ENCODE results near the gene ZIM2. TPM values are rescaled to one million over a fixed set of nuclear protein-coding genes. Genes with fewer than 3 reads are reported as not detected.

The ZIM2 gene
- total RNA-seq, 4 donors from 2014 or later: 0.38 TPM; not detected in 3

DNA sequence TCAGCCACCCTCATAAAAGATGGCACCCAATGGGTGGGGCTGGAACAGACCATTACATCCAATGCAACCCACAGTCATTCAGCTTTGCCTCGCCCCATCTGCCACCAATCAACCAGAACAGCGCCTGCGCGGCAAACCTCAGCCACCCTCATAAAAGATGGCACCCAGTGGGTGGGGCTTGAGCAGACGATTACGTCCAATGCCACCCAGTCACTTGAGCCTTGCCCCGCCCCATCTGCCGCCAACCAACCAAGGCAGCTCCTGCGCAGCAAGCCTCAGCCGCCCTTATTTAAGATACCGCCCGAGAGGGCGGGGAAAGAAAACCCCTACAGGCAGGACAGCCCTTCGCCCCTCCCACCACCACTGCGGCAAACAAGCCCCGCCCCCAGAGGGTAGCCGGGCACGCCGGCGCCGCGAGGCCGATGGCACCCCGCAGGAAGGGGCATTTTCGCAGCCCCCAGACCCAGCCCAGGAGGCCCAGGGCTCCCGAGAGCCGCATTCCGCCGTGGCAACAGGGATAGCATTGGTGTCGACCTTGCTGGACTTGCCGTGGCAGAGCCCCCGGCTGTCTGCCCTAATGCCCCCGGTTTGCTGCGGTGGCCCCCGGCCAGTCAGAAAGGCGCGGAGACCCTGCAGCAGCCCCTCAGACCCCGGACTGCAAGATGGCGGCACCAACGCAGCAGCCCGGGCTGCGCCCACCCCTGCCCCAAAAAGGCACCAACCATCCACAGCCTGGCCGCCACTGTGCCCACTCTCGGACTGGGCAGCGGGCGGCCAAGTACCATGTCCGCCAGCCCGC, 675 bp downstream of the ZIM2 start:
- Histone ChIP-seq H3K9me3 (peaks cover 0 to 44% (median 6%) of the 10 kb centered on the region in 3 donors), H3K36me3 (no peaks in the 10 kb centered on the region), H3K27me3 (peaks cover 0 to 12% (median 0%) of the 10 kb centered on the region in 4 donors), H3K4me1 (peaks cover 0 to 21% (median 0%) of the 10 kb centered on the region in 3 donors), H3K27ac (peak overlapping the region; percentile 42 to 91 (median 91)), H3K4me3 (peak overlapping the region; percentile 7 to 66 (median 54))
- intact Hi-C loops (cut with DNase I): no loop called here
- no peak for TF ChIP-seq POLR2A (IDR thresholded peaks at IDR 0.05)
- TF ChIP-seq, protein P1, sequence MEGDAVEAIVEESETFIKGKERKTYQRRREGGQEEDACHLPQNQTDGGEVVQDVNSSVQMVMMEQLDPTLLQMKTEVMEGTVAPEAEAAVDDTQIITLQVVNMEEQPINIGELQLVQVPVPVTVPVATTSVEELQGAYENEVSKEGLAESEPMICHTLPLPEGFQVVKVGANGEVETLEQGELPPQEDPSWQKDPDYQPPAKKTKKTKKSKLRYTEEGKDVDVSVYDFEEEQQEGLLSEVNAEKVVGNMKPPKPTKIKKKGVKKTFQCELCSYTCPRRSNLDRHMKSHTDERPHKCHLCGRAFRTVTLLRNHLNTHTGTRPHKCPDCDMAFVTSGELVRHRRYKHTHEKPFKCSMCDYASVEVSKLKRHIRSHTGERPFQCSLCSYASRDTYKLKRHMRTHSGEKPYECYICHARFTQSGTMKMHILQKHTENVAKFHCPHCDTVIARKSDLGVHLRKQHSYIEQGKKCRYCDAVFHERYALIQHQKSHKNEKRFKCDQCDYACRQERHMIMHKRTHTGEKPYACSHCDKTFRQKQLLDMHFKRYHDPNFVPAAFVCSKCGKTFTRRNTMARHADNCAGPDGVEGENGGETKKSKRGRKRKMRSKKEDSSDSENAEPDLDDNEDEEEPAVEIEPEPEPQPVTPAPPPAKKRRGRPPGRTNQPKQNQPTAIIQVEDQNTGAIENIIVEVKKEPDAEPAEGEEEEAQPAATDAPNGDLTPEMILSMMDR (IDR thresholded peaks at IDR 0.05): no peak
- DNase-seq: peak; percentile 55
- WGBS, 2 donors: 53 to 60% methylated on average over 8 of the region's 48 CpGs

DNA sequence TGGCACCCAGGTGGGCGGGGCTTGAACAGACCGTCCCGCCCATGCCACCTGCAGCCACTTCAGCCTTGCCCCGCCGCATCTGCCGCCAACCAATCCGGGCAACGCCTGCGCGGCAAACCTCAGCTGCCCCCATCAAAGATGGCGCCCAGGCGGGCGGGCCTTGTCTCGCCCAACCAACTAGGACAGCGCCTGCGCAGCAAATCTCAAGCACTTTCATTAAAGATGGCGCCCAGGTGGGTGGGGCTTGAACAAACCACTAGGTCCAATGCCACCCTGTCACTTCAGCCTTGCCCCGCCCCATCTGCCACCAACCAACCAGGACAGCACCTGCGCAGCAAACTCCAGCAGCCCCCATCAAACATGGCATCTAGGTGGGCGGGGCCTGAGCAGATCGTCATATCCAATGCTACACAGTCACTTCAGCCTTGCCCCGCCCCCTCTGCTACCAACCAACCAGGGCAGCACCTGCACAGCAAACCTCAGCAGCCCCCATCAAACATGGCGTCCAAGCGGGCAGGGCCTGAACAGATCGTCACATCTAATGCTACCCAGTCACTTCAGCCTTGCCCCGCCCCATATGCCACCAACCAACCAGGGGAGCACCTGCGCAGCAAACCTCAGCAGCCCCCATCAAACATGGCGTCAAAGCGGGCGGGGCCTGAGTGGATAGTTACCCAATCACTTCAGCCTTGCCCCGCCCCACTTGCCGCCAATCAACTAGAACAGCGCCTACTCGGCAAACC, 1.4 kb downstream of the ZIM2 start:
- peak; percentile 56 for DNase-seq

DNA sequence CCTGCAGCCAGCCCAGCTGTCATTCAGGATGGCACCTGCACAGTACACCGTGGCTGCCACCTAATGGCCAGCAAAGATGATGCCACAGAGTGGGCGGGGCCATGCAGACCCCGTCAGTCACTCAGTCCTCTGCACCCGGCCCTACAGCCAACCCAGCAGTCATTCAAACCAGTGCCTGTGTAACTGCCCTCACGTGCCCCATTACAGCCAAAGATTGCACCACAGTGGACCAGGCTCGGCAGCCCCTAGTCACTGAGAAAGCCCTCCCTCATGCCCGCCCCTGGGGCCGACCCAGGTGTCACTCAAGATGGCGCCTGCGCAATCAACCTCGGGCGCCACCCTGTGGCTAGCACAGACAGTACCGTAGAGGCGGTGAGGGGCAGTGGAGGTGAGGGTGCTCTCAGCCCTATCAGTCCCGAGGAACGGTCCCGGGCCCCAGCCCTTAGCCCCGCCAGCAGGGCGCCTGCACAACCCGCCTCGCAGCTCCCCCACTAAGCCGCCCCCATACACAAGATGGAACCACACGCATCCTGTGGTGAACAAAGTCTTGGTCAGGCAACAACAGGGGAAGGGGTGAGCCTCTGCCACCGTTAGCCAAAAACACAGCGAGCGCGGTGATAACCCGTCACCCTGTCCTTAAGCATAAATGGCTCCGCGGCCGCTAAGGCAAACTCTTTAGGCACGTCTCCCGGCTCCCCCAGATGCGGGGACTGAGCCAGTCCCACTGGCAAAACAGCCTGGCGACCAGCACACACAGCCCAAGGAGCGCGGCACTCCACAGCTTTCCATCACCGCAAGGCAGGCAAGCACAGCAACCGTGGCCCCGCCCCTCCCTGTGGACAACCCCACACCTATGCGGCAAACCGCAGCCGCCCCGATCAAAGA, 2.3 kb downstream of the ZIM2 start:
- H3K27ac ChIP-seq: peak overlapping the region; percentile 67 to 91 (median 91)
- peaks cover 0 to 12% (median 0%) of the 10 kb centered on the region in 4 donors for H3K27me3 ChIP-seq
- H3K4me3 ChIP-seq: peak overlapping the region; percentile 13 to 66 (median 50)
- intact Hi-C loops (cut with DNase I): no loop called here
- peaks cover 0 to 21% (median 0%) of the 10 kb centered on the region in 3 donors for H3K4me1 ChIP-seq
- peak in 1 of 4 donors; percentile 11 for TF ChIP-seq POLR2A (IDR thresholded peaks at IDR 0.05)
- TF ChIP-seq, protein P1 (IDR thresholded peaks at IDR 0.05): peak in 4 of 6 experiments; percentile 9 to 36 (median 22)
- H3K36me3 ChIP-seq: no peaks in the 10 kb centered on the region
- DNase-seq: no peak
- WGBS, 2 donors: 41 to 46% methylated on average over 5 to 14 of the region's 44 CpGs
- H3K9me3 ChIP-seq: peaks cover 0 to 44% (median 6%) of the 10 kb centered on the region in 3 donors

More for the DNA sequence above, 1.4 kb downstream of the ZIM2 start:
- 58 to 67% methylated on average over 14 to 19 of the region's 34 CpGs for whole genome bisulfite sequencing, 2 donors
- Histone ChIP-seq H3K4me3 (peak overlapping the region in 3 of 4 donors; percentile 53 to 66 (median 56)), H3K36me3 (no peaks in the 10 kb centered on the region), H3K9me3 (peaks cover 0 to 44% (median 6%) of the 10 kb centered on the region in 3 donors), H3K27ac (peak overlapping the region in 3 of 4 donors; percentile 91), H3K4me1 (peaks cover 0 to 21% (median 0%) of the 10 kb centered on the region in 3 donors), H3K27me3 (peaks cover 0 to 12% (median 0%) of the 10 kb centered on the region in 4 donors)
- TF ChIP-seq, protein P1 (IDR thresholded peaks at IDR 0.05): no peak
- intact Hi-C loops (cut with DNase I): no loop called here

DNA sequence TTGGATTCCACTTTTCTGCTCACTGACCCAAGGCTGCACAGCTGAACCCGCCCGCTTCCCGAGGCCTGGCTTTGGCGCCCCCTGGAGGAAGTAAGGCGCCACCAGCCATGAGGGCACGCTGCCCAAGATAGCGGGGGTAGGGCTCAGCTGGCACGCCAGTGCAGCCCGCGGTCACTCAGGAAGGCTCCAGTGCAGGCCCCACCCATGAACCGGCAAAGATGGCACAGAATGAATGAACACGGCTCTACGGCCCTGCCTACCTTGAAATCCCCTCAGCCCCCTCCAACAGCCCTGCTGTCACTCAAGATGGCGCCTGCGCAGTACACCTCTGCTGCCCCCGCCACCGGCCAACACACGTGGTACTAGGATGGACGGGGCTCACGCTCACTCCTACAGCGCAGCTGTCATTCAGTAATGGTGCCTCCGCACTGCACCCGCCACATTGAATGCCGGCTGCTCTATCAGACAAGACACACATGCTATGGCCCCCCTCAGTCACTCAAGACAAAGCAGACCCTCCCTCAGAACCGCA, 3.0 kb downstream of the ZIM2 start:
- Histone ChIP-seq H3K4me1 (peaks cover 0 to 21% (median 0%) of the 10 kb centered on the region in 3 donors), H3K4me3 (peak overlapping the region in 3 of 4 donors; percentile 49 to 66 (median 51)), H3K9me3 (peaks cover 0 to 44% (median 6%) of the 10 kb centered on the region in 3 donors), H3K36me3 (no peaks in the 10 kb centered on the region), H3K27me3 (peaks cover 0 to 12% (median 0%) of the 10 kb centered on the region in 4 donors), H3K27ac (peak overlapping the region in 3 of 4 donors; percentile 91)
- DNase-seq: no peak
- intact Hi-C loops (cut with DNase I): no loop called here
- 40 to 69% methylated on average over 3 of the region's 25 CpGs for WGBS, 2 donors
- TF ChIP-seq POLR2A (IDR thresholded peaks at IDR 0.05): no peak
- TF ChIP-seq, protein P1 (IDR thresholded peaks at IDR 0.05): peak in 4 of 6 experiments; percentile 36 to 50 (median 44)

Measured in esophagus squamous epithelium (tissue), 5 donors.